Neural cell (in vitro differentiated cells): Measurements from ENCODE around the gene SLC8A1. TPM values are rescaled to one million over a fixed set of nuclear protein-coding genes. Genes with fewer than 3 reads are reported as not detected.

Experiments used
- H2AFZ ChIP-seq: fragments of 200-600, 300-800 bp; sonication (generic), shearing (Covaris generic); 2 replicates; pipeline ENCODE4 v1.6.0; 2014; ENCODE audit warnings: low read depth, mild to moderate bottlenecking, antibody characterized with exemption, low read length, moderate library complexity
- H3F3A ChIP-seq: fragments of 200-600 bp; shearing (Covaris generic); 2 replicates; pipeline ENCODE4 v1.6.1; 2016; ENCODE audit warnings: mild to moderate bottlenecking, moderate library complexity, mixed read lengths, antibody characterized with exemption, low read length; ENCODE audit not compliant: insufficient read depth, poor library complexity, severe bottlenecking
- H3K27ac ChIP-seq: fragments of 200-600, 300-800 bp; sonication (generic), shearing (Covaris generic); 2 replicates; pipeline ENCODE4 v1.5.1; 2014; ENCODE audit warnings: mild to moderate bottlenecking, low read length, moderate library complexity
- H3K27me3 ChIP-seq: fragments of 300-800, 200-600 bp; sonication (generic), shearing (Covaris generic); 2 replicates; pipeline ENCODE4 v1.6.0; 2014; ENCODE audit warnings: mild to moderate bottlenecking, low read depth, low read length, moderate library complexity; ENCODE audit not compliant: insufficient read depth
- H3K36me3 ChIP-seq: fragments of 300-800, 200-600 bp; sonication (generic), shearing (Covaris generic); 2 replicates; pipeline ENCODE4 v1.5.1; 2014; ENCODE audit warnings: mild to moderate bottlenecking, antibody characterized with exemption, low read length, moderate library complexity; ENCODE audit not compliant: insufficient read depth
- H3K4me2 ChIP-seq: fragments of 300-800, 200-600 bp; sonication (generic), shearing (Covaris generic); 2 replicates; pipeline ENCODE4 v1.6.0; 2014; ENCODE audit warnings: mild to moderate bottlenecking, low read length
- H3K4me3 ChIP-seq: fragments of 300-800, 200-600 bp; sonication (generic), shearing (Covaris generic); 2 replicates; pipeline ENCODE4 v1.5.1; 2014; ENCODE audit warnings: mild to moderate bottlenecking, low read length, moderate library complexity
- H3K79me2 ChIP-seq: fragments of 200-600 bp; shearing (Covaris generic); replicated peaks from 2 replicates; pipeline ENCODE4 v1.6.0; 2014; ENCODE audit warnings: mild to moderate bottlenecking, low read length, moderate library complexity; ENCODE audit not compliant: insufficient read depth
- H3K9ac ChIP-seq: fragments of 300-800, 200-600 bp; sonication (generic), shearing (Covaris generic); 2 replicates; pipeline ENCODE4 v1.6.1; 2016; ENCODE audit warnings: mild to moderate bottlenecking, low read length, mixed read lengths
- H3K9me2 ChIP-seq: fragments of 200-600 bp; shearing (Covaris generic); 2 replicates; pipeline ENCODE4 v1.6.1; 2016; ENCODE audit warnings: mild to moderate bottlenecking, low read length, mixed read lengths; ENCODE audit not compliant: insufficient read depth
- H3K9me3 ChIP-seq: fragments of 200-600, 300-800 bp; sonication (generic), shearing (Covaris generic); 2 replicates; pipeline ENCODE4 v1.6.1; 2016; ENCODE audit warnings: mild to moderate bottlenecking, mixed run types, low read length, moderate library complexity, mixed read lengths
- H4K20me1 ChIP-seq: fragments of 200-600 bp; shearing (Covaris generic); 2 replicates; pipeline ENCODE4 v1.6.1; 2016; ENCODE audit warnings: mild to moderate bottlenecking, mixed run types; ENCODE audit not compliant: insufficient read depth
- EP300 ChIP-seq: fragments of 450-650 bp; conservative IDR thresholded peaks from 2 replicates; pipeline ENCODE4 v1.6.1; 2014; ENCODE audit warnings: antibody characterized with exemption, mild to moderate bottlenecking, moderate library complexity; ENCODE audit not compliant: poor library complexity, severe bottlenecking
- EZH2 ChIP-seq: fragments of 200-600, 300-800 bp; shearing (Covaris generic), sonication (generic); IDR thresholded peaks from 2 replicates; pipeline ENCODE4 v1.6.1; 2014; ENCODE audit warnings: antibody characterized with exemption, low read length, borderline replicate concordance, mild to moderate bottlenecking; ENCODE audit not compliant: insufficient read depth, poor library complexity, severe bottlenecking
- MXI1 ChIP-seq: fragments of 450-650 bp; conservative IDR thresholded peaks from 2 replicates; pipeline ENCODE4 v1.6.1; 2014; ENCODE audit warnings: antibody characterized with exemption, mild to moderate bottlenecking; ENCODE audit not compliant: poor library complexity, severe bottlenecking
- POLR2AphosphoS5 ChIP-seq: IDR thresholded peaks from 2 replicates; pipeline ENCODE4 v1.6.1; 2012
- RAD21 ChIP-seq: fragments of 450-650 bp; conservative IDR thresholded peaks from 2 replicates; pipeline ENCODE4 v1.6.1; 2014; ENCODE audit warnings: antibody characterized with exemption, mild to moderate bottlenecking, moderate library complexity
- SMC3 ChIP-seq: fragments of 450-650 bp; conservative IDR thresholded peaks from 2 replicates; pipeline ENCODE4 v1.6.1; 2014; ENCODE audit warnings: antibody characterized with exemption, mild to moderate bottlenecking, moderate library complexity; ENCODE audit not compliant: poor library complexity
- TAF1 ChIP-seq: IDR thresholded peaks from 2 replicates; pipeline ENCODE4 v1.6.1; 2012; ENCODE audit warnings: low read depth
- polyA plus RNA-seq: library from polyadenylated mRNA; depleted of rRNA; stranded (reverse); fragments of >200 nt; gene quantifications from 2 replicates; pipeline ENCODE4 v1.2.3, GENCODE V29; 2014
- TF ChIP-seq, protein P1 (sequence below): IDR thresholded peaks from 2 replicates; pipeline ENCODE4 v1.6.1; 2012; ENCODE audit warnings: borderline replicate concordance
- TF ChIP-seq, protein P2 (sequence below): fragments of 450-650 bp; IDR thresholded peaks from 2 replicates; pipeline ENCODE4 v1.5.1; 2014; ENCODE audit warnings: antibody characterized with exemption, mild to moderate bottlenecking, moderate library complexity; ENCODE audit not compliant: poor library complexity, severe bottlenecking

The SLC8A1 gene
- polyA plus RNA-seq, 1 donor from 2014 or later: 18.7 TPM

DNA sequence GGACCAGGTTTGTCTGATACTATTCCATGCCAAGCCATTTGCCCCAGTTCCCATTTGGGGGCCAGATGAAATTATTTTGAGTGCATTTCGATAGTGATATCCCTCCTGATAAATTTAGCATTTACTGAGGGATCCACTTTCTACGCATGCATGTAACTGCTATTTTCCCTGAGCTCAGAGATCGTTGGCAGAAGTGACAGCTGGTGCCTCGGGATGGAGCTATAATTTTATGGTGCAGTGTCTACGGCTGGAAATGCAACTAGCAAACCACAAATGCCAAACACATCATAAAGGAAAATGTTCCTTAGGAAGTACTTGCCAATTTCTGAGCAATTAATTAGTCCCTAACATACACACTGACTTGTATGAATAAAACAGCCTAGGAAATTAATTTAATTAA lies 254.8 kb downstream of the SLC8A1 start:
- H3K4me3 ChIP-seq: peak overlapping the region; percentile 11
- no peaks in the 10 kb centered on the region for H3K36me3 ChIP-seq
- no peaks in the 10 kb centered on the region for H3F3A ChIP-seq
- H3K27ac ChIP-seq: peak overlapping the region; percentile 4
- no peak overlapping the region for H2AFZ ChIP-seq
- no peaks in the 10 kb centered on the region for H3K79me2 ChIP-seq
- H3K9me3 ChIP-seq: no peaks in the 10 kb centered on the region
- H3K4me2 ChIP-seq: no peak overlapping the region
- H3K9me2 ChIP-seq: no peaks in the 10 kb centered on the region
- no peak overlapping the region for H3K9ac ChIP-seq
- H3K27me3 ChIP-seq: no peaks in the 10 kb centered on the region
- no peaks in the 10 kb centered on the region for H4K20me1 ChIP-seq
- TF ChIP-seq, protein P1, sequence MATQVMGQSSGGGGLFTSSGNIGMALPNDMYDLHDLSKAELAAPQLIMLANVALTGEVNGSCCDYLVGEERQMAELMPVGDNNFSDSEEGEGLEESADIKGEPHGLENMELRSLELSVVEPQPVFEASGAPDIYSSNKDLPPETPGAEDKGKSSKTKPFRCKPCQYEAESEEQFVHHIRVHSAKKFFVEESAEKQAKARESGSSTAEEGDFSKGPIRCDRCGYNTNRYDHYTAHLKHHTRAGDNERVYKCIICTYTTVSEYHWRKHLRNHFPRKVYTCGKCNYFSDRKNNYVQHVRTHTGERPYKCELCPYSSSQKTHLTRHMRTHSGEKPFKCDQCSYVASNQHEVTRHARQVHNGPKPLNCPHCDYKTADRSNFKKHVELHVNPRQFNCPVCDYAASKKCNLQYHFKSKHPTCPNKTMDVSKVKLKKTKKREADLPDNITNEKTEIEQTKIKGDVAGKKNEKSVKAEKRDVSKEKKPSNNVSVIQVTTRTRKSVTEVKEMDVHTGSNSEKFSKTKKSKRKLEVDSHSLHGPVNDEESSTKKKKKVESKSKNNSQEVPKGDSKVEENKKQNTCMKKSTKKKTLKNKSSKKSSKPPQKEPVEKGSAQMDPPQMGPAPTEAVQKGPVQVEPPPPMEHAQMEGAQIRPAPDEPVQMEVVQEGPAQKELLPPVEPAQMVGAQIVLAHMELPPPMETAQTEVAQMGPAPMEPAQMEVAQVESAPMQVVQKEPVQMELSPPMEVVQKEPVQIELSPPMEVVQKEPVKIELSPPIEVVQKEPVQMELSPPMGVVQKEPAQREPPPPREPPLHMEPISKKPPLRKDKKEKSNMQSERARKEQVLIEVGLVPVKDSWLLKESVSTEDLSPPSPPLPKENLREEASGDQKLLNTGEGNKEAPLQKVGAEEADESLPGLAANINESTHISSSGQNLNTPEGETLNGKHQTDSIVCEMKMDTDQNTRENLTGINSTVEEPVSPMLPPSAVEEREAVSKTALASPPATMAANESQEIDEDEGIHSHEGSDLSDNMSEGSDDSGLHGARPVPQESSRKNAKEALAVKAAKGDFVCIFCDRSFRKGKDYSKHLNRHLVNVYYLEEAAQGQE: no peak
- peak; percentile 35 for TF ChIP-seq SMC3
- TF ChIP-seq RAD21: peak; percentile 45
- TF ChIP-seq EZH2: no peak
- no peak for TF ChIP-seq TAF1
- peak; percentile 43 for TF ChIP-seq EP300
- no peak for TF ChIP-seq MXI1
- TF ChIP-seq, protein P2, sequence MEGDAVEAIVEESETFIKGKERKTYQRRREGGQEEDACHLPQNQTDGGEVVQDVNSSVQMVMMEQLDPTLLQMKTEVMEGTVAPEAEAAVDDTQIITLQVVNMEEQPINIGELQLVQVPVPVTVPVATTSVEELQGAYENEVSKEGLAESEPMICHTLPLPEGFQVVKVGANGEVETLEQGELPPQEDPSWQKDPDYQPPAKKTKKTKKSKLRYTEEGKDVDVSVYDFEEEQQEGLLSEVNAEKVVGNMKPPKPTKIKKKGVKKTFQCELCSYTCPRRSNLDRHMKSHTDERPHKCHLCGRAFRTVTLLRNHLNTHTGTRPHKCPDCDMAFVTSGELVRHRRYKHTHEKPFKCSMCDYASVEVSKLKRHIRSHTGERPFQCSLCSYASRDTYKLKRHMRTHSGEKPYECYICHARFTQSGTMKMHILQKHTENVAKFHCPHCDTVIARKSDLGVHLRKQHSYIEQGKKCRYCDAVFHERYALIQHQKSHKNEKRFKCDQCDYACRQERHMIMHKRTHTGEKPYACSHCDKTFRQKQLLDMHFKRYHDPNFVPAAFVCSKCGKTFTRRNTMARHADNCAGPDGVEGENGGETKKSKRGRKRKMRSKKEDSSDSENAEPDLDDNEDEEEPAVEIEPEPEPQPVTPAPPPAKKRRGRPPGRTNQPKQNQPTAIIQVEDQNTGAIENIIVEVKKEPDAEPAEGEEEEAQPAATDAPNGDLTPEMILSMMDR: peak; percentile 42
- peak; percentile 45 for TF ChIP-seq POLR2AphosphoS5

DNA sequence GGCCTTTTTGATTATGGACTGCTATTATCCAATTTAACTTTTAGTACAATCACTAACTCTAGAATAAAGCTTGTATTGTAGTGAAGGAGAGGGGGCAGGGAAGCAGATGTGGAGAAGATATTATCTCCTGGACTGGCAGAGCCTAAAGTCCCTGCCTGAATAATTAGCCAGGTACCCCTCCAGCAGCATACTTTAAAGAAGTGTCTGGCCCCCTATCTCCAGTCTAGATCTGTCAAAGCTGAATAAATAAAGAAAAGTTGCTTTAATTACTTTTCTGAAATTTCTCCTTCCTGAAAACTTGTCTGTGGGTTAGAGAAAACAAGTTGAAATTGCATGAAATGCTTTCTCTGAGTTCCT lies 258.2 kb downstream of the SLC8A1 start:
- no peak overlapping the region for H3K4me2 ChIP-seq
- no peak overlapping the region for H3K27ac ChIP-seq
- H3K27me3 ChIP-seq: no peaks in the 10 kb centered on the region
- no peaks in the 10 kb centered on the region for H3K79me2 ChIP-seq
- H3K36me3 ChIP-seq: no peaks in the 10 kb centered on the region
- TF ChIP-seq MXI1 (no peak), EZH2 (no peak), TAF1 (no peak), EP300 (no peak), RAD21 (no peak), SMC3 (no peak), POLR2AphosphoS5 (no peak)
- TF ChIP-seq, protein P1: no peak
- TF ChIP-seq, protein P2: no peak
- H3F3A ChIP-seq: no peaks in the 10 kb centered on the region
- H4K20me1 ChIP-seq: no peaks in the 10 kb centered on the region
- no peaks in the 10 kb centered on the region for H3K9me3 ChIP-seq
- H3K4me3 ChIP-seq: no peak overlapping the region
- H2AFZ ChIP-seq: no peak overlapping the region
- H3K9ac ChIP-seq: no peak overlapping the region
- H3K9me2 ChIP-seq: no peaks in the 10 kb centered on the region
